Esophagus muscularis mucosa (tissue), 4 donors: ENCODE measurements around the gene TSPAN5.

Experiments
- CTCF ChIP-seq, 3 experiments: fragments of 200-600 bp in 2 of 3; fragments of 450-650 bp in 1 of 3; sonication (generic) in 2 of 3; IDR thresholded peaks; one replicate each; pipeline ENCODE4 v1.5.1; 2017 to 2019; ENCODE audit warnings: antibody characterized with exemption in 3 of 3, mild to moderate bottlenecking in 2 of 3, moderate library complexity in 1 of 3
- EP300 ChIP-seq: sonication (generic); formaldehyde crosslinking; IDR thresholded peaks from one replicate; pipeline ENCODE4 v1.6.1; 2017; ENCODE audit warnings: antibody characterized with exemption
- POLR2AphosphoS5 ChIP-seq, 2 donors: sonication (generic); formaldehyde crosslinking; IDR thresholded peaks; one replicate each; pipeline ENCODE4 v1.6.1; 2017; ENCODE audit warnings: antibody characterized with exemption in 2 of 2

DNA sequence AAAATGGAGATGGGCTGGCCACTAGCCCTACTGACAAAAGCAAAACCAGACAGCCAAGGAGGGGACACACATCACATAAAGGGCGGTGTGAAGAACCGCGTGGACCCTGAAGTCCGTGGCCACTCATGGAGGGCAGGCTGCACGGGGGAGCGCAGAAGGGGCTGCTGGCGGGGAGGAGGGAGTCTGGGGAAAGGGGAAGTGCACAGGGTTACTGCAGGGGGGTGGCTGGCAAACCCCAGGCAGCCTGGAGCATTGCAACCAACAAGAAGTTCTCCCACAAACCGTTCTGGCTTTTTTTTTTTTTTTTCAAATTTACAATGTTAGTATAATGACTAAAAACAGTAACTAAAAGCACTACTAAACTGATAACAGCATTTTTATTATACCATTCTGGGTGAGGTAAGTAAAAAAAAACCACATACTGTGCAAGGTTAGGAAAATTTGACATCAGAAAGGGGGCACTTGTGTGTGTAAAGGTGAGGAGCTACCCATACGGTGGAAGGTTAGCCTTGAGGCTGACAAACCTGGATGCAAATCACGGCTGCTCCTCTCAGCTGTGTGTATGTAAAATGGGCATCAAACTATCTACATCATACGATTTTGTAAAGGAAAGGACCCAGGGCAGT, 87.1 kb downstream of the TSPAN5 start:
- no peak for TF ChIP-seq CTCF (IDR thresholded peaks at IDR 0.05)
- no peak for TF ChIP-seq POLR2AphosphoS5 (IDR thresholded peaks at IDR 0.05)
- TF ChIP-seq EP300 = no peak
